H1 (cell line): ENCODE measurements around the gene ZBTB43.

Experiments used
- CTCF ChIP-seq, 3 experiments: IDR thresholded peaks; 1 replicate in 2 of 3; 2 replicates in 1 of 3; pipeline versions ENCODE4 v1.5.1 to v1.6.1; 2011; ENCODE audit warnings: low read length in 3 of 3, mild to moderate bottlenecking in 3 of 3, inconsistent platforms in 2 of 3, low read depth in 1 of 3, moderate library complexity in 1 of 3; ENCODE audit not compliant: insufficient read depth in 1 of 3; ENCODE audit errors: control extremely low read depth in 1 of 3
- EGR1 ChIP-seq: IDR thresholded peaks from 2 replicates; pipeline ENCODE4 v1.6.1; 2011; ENCODE audit warnings: low read depth, low read length, borderline replicate concordance
- EZH2 ChIP-seq: fragments of 200-600 bp; sonication (generic); IDR thresholded peaks from 2 replicates; pipeline ENCODE4 v1.7.1; 2012; ENCODE audit warnings: low read depth, mild to moderate bottlenecking, moderate library complexity, low read length, inconsistent platforms; ENCODE audit not compliant: severe bottlenecking
- JUN ChIP-seq: IDR thresholded peaks from 2 replicates; pipeline ENCODE4 v1.6.1; 2011; ENCODE audit warnings: low read depth, mild to moderate bottlenecking, improper control_type of control experiment, low read length
- POLR2A ChIP-seq, 2 experiments: IDR thresholded peaks; 1 replicate in 1 of 2; 2 replicates in 1 of 2; pipeline ENCODE4 v1.6.1; 2011; ENCODE audit warnings: low read depth in 2 of 2, low read length in 2 of 2, mild to moderate bottlenecking in 2 of 2; ENCODE audit errors: control extremely low read depth in 1 of 2
- POLR2AphosphoS5 ChIP-seq: IDR thresholded peaks from 2 replicates; pipeline ENCODE4 v1.6.1; 2011; ENCODE audit warnings: low read depth, low read length

- TF ChIP-seq CTCF (IDR thresholded peaks at IDR 0.05; ENCODE audit: control extremely low read depth in 1 of 3, insufficient read depth in 1 of 3, low read depth in 1 of 3, low read length in 3 of 3) (no peak), EZH2 (no peak), JUN (no peak), POLR2A (IDR thresholded peaks at IDR 0.05; ENCODE audit: control extremely low read depth in 1 of 2, low read depth in 2 of 2, low read length in 2 of 2) (no peak), POLR2AphosphoS5 (no peak), EGR1 (no peak)
Measured at GRCh38 chr9:126842977-126843799, 38.3 kb downstream of the ZBTB43 start.
